GM18505 (cell line): Measurements from ENCODE around the gene STOX2.

ENCODE experiments used
- ATAC-seq: cut with Tn5 transposase; IDR thresholded peaks from one replicate; pipeline ENCODE4 v1.9.1; 2021; ENCODE audit not compliant: unreplicated experiment
- POLR2A ChIP-seq: IDR thresholded peaks from 4 replicates; pipeline ENCODE4 v1.6.1; 2011; ENCODE audit warnings: borderline replicate concordance; ENCODE audit not compliant: insufficient read depth, insufficient read length; ENCODE audit errors: extremely low read depth

Gene STOX2

DNA sequence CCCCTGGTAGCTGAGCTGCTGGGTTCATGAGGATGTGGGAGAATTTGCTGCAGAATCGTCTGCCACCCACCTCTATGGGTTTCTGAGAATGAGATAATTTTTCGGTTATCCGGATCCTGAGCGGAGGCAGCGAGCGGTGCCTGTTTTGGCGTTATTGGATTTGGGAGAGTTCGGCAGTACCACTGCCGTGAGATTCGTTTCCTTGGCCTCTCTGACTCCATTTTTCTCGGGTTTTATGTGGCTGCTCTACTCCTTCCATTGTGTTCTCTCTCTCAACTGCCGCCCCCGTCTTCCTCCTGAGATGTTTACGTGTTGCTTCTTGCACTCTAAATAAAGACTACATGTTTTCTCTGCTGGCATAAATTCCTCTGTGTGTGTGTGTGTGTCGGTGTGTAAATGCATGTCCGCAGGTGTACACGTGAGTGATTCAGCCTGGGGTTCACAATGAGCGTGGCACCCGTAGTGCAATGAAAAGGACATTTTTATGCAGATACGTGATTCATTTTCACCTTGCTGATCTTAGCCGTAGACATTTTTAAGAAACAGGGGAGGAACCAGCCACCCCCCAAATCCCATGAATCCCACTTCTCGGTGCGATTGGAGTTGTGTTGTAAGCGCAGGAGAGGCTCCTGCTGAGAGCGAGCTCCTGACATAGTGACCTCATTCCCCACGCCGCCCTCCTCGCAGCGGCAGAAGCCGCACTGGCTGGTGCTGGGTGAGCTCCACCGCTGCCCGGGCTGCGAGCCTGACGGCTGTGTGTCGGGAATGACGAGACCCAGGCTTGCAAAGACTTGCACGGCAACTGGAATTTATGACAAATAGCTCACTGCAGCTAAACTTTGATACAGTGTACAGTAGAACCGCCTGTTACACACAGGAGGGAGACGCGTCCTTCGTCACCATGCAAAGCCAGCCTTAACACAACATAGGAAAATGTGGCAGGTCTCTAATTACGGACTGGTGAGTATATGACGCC is 82.2 kb downstream of the STOX2 start:
- TF ChIP-seq POLR2A: no peak
- no peak for ATAC-seq

DNA sequence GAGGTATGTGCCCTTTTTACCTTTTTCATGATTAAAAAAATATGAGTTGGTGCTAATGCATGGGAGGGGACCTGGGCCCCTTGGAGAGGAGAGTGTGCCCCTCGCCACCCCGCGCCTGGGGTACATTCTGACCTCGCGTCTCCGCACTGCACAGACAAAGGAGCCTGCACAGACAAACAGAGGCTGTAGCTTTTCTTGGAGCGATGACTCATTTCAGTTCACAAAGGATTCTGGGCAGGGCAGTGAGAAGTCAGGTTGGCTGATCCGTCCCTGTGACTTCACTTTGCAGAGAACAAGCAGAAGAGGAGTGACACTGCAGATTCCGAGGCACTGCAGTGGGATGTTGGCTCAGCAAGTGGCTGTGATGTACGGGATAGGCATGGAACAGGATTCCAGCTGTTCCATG is 82.9 kb downstream of the STOX2 start:
- ATAC-seq: no peak
- no peak for TF ChIP-seq POLR2A

DNA sequence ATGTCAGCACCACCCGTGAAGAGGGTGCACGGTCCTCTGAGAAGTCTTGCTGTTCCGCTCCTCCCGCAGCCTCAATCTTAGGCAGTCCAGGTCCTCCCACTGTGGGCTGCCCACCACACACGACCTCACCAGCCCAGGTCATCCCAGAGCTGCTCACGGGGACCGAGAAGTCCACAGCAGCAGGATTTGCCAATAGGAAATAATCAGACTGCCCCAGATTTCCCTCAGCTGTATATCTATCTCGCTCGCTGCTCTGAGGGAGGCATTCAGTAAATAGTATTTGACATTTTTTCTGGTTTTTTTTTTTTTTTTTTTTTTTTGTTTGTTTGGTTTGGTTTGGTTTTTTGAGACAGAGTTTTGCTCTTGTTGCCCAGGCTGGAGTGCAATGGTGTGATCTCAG is 83.8 kb downstream of the STOX2 start:
- no peak for TF ChIP-seq POLR2A
- no peak for ATAC-seq

DNA sequence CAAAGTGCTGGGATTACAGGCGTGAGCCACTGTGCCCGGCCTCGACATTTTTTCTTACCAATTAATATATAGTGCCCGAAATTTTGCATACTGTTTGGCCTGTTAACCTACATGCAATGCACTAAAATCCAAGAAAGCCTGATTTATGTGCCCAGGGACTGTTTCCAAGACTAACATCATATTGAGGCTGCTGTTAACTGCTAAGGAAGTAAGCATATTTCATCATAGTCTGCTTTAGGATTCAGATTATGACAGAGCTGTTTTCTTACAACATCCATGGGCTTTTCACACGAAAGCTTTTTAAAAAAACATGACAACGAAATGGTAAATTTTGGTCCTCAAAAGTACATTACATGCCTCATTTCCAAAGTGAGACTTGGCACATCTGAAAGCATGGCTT is 84.4 kb downstream of the STOX2 start:
- ATAC-seq: no peak
- no peak for TF ChIP-seq POLR2A

DNA sequence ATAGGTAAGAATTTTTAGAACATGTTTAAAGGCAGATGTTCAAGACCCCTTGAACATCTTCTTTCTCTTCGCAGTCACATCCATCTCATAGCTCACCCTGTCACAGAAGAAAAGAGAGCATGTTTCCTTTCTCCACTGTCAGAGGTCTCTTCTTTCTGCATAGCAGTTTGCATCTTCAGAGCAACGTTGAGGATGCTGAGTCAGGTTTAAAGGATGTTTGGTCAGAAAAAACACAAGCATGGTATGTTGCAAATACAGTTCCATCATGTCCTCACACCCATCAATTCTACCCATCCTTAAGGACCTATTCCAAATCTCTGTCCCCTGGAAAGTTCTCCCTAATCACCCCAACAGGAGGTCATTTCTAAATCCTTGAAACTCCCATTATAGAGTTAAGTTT is 84.8 kb downstream of the STOX2 start:
- no peak for TF ChIP-seq POLR2A
- no peak for ATAC-seq

DNA sequence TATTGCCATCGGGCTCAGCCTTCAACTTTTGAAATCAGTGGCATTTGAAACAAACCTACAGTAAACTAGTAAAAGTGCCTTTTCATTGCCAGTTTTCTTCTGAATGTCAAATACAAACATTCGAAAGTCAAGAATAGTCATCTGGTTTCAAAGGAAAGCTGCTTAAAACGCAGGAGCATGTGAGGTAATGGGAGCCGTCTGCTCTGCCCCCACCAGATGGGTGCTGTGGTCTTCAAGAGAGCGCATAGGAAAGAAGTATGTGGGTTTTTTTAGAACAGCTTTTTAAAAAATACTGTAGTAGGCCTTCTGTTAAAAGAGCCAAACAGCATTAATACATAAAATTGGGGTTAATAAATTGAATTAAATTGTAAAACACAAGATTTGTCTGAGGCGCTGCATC is 88.6 kb downstream of the STOX2 start:
- no peak for TF ChIP-seq POLR2A
- ATAC-seq: no peak

DNA sequence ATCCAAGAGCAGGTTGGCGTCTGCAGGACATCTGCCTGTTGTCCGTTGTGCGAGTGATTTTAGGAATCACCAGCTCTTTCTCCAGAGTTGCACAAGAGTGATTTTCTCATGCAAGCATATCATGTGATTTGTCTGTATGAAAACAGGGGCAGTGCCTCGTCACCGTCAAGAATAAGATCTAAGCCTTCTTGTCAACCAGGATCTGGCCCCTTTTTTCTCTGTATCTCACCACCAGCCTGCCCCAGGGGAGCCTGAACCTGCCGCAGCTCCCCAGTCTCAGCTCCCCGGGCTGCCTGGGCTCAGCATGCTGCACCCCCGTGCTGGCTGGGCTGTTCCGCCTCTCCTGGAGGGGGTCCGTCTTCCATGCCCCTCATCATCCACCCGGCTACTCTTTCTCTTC is 90.5 kb downstream of the STOX2 start:
- no peak for TF ChIP-seq POLR2A
- no peak for ATAC-seq

DNA sequence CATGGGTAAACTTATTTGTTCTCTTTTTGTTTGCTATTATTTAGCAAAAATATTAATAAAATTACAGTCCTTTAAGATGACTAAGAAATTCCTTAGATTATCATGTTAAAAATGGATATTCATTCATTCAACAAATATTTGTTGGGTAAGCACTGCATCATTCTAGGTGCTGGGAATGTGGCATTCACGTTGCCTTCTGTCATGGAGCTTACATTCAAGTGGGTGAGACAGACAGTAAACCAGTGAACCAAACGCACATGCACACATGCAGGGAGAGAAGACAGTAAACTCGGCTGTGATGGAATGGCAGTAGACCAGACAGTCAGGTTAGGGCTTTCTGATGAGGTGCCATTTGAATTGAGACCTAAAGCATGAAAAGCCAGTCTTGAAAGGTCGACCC is 91.8 kb downstream of the STOX2 start:
- no peak for TF ChIP-seq POLR2A
- no peak for ATAC-seq

DNA sequence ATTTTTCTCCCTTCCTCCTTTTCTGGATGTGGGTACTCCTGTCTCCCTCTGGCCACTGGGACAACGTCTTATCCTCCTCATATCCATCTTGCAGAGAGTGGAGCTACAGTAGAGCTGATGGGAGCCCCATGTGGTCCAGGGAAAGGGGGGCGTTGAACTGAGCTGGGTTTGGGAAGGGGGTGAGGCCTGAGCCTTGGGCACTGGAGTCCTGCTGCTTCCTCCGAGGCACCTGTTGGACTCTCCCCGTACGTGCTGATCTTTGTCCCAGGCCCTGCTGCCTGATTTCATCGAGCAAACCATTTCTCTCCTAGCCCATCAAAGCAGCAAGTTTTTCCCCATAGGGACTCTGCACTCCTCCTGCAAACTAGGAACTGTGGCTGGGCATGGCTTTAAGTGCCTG is 94.3 kb downstream of the STOX2 start:
- no peak for ATAC-seq
- TF ChIP-seq POLR2A: no peak

DNA sequence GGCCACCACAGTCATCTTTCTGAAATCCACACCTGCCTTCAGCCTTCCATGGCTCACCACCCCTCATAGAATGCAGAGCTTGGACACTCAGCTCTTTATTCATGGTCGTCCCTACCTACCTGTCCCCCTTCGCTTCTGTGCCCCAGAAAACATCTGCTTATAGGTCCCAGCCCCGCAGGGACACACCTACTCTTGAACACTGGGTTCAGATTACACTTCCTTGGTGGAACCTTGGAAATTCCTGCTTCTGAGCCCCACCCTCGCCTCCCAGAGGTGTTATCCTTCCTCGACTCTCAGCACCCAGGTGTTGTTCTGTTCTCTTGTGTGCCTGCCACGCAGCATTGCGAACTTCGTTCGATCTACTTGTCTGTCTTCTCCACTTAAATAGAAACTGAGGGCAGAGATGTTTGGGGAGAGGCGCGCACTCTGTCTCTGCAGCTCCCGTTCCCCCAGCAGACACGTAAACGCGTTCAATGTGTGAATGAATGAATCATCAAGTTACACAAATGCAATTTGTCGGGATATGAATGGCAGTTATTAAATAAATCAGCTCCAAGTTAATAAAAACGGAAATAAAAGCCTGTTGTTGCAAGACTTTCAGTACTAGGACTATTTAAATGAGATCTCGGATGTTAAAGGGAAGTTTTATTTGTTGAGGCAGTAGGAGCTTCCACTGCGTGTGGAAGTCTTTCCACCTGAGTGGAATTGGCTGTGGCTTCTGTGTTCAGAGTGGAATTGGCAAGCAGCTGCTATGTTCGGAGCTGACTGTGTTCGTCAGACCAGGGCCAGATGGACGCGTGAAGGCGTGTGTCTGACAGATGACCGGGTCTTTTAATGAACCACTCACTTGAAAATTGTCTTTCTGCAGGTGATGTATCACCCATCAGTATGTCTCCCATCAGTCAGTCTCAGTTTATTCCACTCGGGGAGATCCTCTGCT is 95.6 kb downstream of the STOX2 start:
- no peak for TF ChIP-seq POLR2A
- ATAC-seq: no peak

DNA sequence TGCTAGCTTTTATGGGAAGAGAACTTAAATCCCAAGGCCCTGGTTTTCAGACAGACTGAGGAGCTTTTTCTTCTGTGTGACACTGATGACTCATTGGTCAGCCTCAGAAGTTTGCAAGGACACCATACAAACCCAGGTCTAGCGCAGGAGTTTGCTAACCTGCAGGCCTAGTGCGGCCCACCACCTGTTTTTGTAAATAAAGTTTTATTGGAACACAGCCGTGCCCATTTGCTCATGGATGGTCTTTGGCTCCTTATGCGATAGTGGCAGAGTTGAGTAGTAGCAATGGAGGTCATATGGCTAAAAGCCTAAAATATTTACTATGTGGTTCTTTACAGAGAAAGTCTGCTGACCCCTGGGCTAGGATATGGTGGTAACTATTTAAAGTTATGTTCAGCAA is 98.3 kb downstream of the STOX2 start:
- TF ChIP-seq POLR2A: no peak
- ATAC-seq: no peak

DNA sequence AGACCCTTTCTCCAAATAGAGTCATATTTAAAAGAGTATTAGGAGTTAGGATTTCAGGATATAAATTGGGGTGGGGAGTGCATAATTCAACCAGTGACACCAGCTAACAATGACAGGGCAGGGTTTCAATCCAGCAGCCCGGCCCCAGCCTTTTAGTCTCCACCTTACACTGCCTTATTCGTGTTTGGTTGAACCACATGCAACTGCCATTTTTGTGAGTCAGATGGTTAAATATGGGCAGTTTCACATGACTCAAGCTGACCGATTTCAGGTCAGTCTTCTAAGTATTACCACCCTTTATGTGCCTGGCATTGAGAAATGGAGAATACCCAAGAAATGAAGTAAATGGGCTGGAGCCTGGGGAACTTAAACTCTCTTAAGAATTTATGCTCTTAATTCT is 102.8 kb downstream of the STOX2 start:
- no peak for ATAC-seq
- no peak for TF ChIP-seq POLR2A

DNA sequence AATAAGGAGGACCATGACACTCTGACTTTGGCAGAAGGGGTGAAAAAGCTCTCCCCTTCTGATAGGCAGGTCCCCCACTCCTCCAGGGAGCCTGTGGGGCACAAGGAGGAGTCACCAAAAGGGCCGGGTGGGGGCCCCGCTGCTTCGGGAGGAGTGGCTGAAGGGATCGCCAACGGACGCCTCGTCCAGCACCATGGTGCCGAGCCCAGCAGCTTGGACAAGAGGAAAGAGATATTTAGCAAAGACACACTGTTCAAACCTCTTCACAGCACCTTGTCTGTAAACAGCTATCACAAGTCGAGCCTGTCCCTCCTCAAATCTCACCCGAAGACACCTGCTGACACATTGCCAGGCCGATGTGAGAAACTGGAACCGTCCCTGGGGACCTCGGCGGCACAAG is 105.6 kb downstream of the STOX2 start:
- TF ChIP-seq POLR2A: no peak
- ATAC-seq: no peak
